Lung (tissue), 12 donors: ENCODE measurements around the gene CTTNBP2NL. TPM values are rescaled to one million over a fixed set of nuclear protein-coding genes. Genes with fewer than 3 reads are reported as not detected.
"Not testable (repeated sequence)": the region's sequence is repeated elsewhere in the genome, so short reads cannot be mapped to it uniquely, and the experiment has no call there.

Experiments
- ATAC-seq: fragments of 200-7000 bp; cut with Tn5 transposase; one replicate; pipeline ENCODE4 v1.9.1; 2020; ENCODE audit warnings: moderate number of reproducible peaks; ENCODE audit not compliant: insufficient read depth, low FRiP score
- DNase-seq, 3 donors: peaks; one replicate each; pipeline ENCODE4 v3.0.0-alpha.2; 2013 to 2017
- H3K27ac ChIP-seq, 2 donors: one replicate each; pipeline ENCODE4 v1.5.1; 2013; ENCODE audit warnings: mild to moderate bottlenecking in 2 of 2, moderate library complexity in 2 of 2, control low read depth in 1 of 2, inconsistent platforms in 1 of 2, low read depth in 1 of 2, low read length in 1 of 2
- H3K27me3 ChIP-seq, 3 donors: one replicate each; pipeline ENCODE4 v1.5.1; 2013; ENCODE audit warnings: low read length in 2 of 3; ENCODE audit not compliant: control insufficient read depth in 3 of 3, insufficient read depth in 3 of 3
- H3K36me3 ChIP-seq, 4 donors: one replicate each; pipeline ENCODE4 v1.5.1; 2013; ENCODE audit warnings: low read length in 4 of 4, mild to moderate bottlenecking in 1 of 4, moderate library complexity in 1 of 4; ENCODE audit not compliant: control insufficient read depth in 4 of 4, insufficient read depth in 4 of 4
- H3K4me1 ChIP-seq, 5 donors: one replicate each; pipeline ENCODE4 v1.5.1; 2013; ENCODE audit warnings: low read length in 5 of 5, mild to moderate bottlenecking in 2 of 5, moderate library complexity in 1 of 5; ENCODE audit not compliant: control insufficient read depth in 5 of 5, insufficient read depth in 5 of 5
- H3K4me3 ChIP-seq: one replicate; pipeline ENCODE4 v1.5.1; 2013; ENCODE audit warnings: mild to moderate bottlenecking, control low read depth, moderate library complexity
- H3K9ac ChIP-seq, 2 donors: one replicate each; pipeline ENCODE4 v1.5.1; 2013; ENCODE audit warnings: low read length in 2 of 2, control low read depth in 1 of 2; ENCODE audit not compliant: insufficient read depth in 1 of 2
- H3K9me3 ChIP-seq, 4 donors: one replicate each; pipeline ENCODE4 v1.5.1; 2013; ENCODE audit warnings: low read length in 3 of 4, mild to moderate bottlenecking in 1 of 4, moderate library complexity in 1 of 4; ENCODE audit not compliant: control insufficient read depth in 4 of 4, insufficient read depth in 3 of 4
- WGBS, 2 donors: extraction: QIAGEN DNeasy Blood & Tissue Kit; methylation state at CpG; one replicate each; pipeline ENCODE4 v1.1.7; 2013; 5-methylcytosine and 5-hydroxymethylcytosine counted together
- polyA plus RNA-seq, 2 donors: library from polyadenylated mRNA; stranded (reverse); fragments of 200-250 nt; gene quantifications; one replicate each; pipeline ENCODE4 v1.2.1, GENCODE V29; 2013
- total RNA-seq, 2 donors: library from RNA; depleted of rRNA in 1 of 2; stranded (reverse); fragments of >200 nt in 1 of 2; gene quantifications; one replicate each; pipeline ENCODE4 v1.2.1, GENCODE V29; 2014 to 2021
- TF ChIP-seq, protein P1 (sequence below): IDR thresholded peaks from 2 replicates; pipeline ENCODE4 v1.5.1; 2012; ENCODE audit warnings: mild to moderate bottlenecking; ENCODE audit errors: control extremely low read depth, extremely low read depth
- donor health status: control.
- donor health status: control.
- donor health status: Bipolar disorder and iron deficiency.
- donor health status: healthy.
- donor health status: DM: yes; HTN: yes; CAD: no.

CTTNBP2NL gene
- total and polyA plus RNA-seq, 4 donors: 9.0 to 38.5 (median 17.0) TPM

DNA sequence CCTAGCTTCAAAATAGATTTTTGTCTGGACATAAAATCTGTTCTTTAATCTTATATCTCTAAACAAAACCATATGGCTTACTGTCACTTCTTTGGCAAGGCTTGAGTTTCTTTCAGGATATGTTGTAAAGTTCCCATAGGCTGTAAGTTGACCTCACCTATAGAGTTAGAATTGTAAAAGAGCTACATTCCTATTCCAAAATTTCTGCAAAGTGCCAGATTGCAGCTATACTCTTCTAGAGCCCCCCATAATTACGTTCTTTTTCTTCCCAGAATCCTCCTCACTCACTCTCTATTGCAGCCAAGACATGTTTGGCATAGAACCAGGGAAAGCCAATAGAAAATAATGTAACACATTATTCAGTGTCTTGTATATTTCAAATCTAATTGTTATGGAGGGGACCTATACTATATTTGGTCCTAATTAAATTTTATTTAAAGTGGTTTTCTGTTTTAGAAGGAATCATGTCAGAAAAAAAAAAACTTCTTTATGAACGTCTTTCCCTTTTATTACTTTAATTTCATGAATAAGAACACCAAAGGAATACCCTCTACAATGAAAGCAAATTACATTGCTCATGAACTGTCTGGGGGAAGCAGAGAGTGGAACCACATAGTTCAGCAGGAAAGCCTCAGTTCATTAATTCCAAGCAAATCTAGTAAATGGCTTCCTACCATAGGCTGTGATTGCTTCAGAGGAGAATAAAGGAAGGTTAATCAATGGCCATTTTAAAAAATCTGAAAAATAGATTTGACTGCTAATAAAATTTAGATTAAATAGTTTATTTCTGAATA, 22.3 kb downstream of the CTTNBP2NL start:
- H3K36me3 ChIP-seq: peaks cover 1 to 15% (median 5%) of the 10 kb centered on the region in 4 donors
- no peaks in the 10 kb centered on the region for H3K27me3 ChIP-seq
- peaks cover 0 to 21% (median 0%) of the 10 kb centered on the region in 5 donors for H3K4me1 ChIP-seq
- no peak overlapping the region for H3K9ac ChIP-seq
- no peak overlapping the region for H3K27ac ChIP-seq
- DNase-seq (peak in 2 of 3 donors; percentile 76 to 79), ATAC-seq (no peak)
- TF ChIP-seq, protein P1, sequence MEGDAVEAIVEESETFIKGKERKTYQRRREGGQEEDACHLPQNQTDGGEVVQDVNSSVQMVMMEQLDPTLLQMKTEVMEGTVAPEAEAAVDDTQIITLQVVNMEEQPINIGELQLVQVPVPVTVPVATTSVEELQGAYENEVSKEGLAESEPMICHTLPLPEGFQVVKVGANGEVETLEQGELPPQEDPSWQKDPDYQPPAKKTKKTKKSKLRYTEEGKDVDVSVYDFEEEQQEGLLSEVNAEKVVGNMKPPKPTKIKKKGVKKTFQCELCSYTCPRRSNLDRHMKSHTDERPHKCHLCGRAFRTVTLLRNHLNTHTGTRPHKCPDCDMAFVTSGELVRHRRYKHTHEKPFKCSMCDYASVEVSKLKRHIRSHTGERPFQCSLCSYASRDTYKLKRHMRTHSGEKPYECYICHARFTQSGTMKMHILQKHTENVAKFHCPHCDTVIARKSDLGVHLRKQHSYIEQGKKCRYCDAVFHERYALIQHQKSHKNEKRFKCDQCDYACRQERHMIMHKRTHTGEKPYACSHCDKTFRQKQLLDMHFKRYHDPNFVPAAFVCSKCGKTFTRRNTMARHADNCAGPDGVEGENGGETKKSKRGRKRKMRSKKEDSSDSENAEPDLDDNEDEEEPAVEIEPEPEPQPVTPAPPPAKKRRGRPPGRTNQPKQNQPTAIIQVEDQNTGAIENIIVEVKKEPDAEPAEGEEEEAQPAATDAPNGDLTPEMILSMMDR: no peak
- no peak overlapping the region for H3K4me3 ChIP-seq
- no peaks in the 10 kb centered on the region for H3K9me3 ChIP-seq
- WGBS, 2 donors: 70 to 83% methylated on average over 2 of the region's 2 CpGs

DNA sequence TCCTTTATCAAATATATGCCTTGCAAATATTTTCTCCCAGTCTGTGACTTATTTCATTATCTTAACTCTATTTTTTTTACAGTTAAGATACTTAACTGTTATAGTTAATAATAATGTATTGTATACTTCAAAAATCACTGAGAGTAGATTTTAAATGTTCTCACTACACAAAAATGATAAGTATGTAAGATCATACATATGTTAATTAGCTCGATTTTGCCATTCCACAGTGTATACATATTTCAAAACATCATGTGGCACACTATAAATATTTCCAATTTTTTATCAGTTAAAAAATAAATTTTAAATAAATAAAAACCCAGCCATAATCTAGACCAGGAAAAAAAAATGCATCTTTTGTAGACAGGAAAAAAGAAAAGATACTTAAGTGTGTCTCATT, 27.2 kb downstream of the CTTNBP2NL start:
- Histone ChIP-seq H3K4me1 (peaks cover 0 to 10% (median 0%) of the 10 kb centered on the region in 5 donors), H3K36me3 (peaks cover 0 to 7% (median 4%) of the 10 kb centered on the region in 4 donors), H3K9me3 (no peaks in the 10 kb centered on the region), H3K4me3 (no peak overlapping the region), H3K27me3 (no peaks in the 10 kb centered on the region), H3K27ac (no peak overlapping the region), H3K9ac (no peak overlapping the region)
- TF ChIP-seq, protein P1: no peak
- 77 to 81% methylated on average over 1 of the region's 1 CpG for WGBS, 2 donors
- DNase-seq: no peak
- no peak for ATAC-seq

DNA sequence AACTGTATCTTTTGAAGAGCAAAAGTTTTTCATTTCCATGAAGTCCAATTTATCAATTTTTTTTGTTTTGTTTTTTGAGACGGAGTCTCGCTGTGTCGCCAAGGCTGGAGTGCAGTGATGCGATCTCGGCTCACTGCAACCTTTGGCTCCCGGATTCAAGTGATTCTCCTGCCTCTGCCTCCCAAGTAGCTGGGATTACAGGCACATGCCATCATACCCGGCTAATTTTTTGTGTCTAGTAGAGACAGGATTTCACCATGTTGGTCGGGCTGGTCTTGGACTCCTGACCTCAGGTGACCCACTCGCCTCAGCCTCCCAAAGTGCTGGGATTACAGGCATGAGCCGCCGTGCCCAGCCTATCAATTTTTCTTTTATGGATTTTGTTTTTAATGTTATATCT, 27.7 kb downstream of the CTTNBP2NL start:
- not testable (repeated sequence) for H3K9ac ChIP-seq
- WGBS, 2 donors: 85 to 94% methylated on average over 11 of the region's 11 CpGs

DNA sequence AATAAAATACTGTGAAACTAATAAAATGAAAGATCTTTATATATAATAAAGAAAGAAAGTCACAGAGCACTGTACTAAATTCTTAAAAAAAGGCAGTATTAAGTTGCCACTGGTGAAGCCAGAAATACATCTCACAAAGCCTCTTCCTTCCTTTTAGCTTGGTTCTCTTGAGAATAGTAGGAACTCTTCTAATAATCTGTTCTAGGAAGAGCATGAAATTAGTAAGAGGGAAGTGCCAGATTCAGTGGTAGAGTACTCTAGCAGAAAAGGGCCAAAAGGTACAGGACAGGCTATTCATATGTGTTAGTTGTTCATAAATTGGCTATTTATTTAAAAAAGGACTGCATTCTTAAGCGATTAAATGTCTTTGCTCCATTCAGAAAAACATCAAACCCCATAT, 33.7 kb downstream of the CTTNBP2NL start:
- TF ChIP-seq, protein P1: no peak
- H3K4me3 ChIP-seq: no peak overlapping the region

More for the DNA sequence above, 27.7 kb downstream of the CTTNBP2NL start:
- DNase-seq, H3K4me3 ChIP-seq, ATAC-seq, H3K9me3 ChIP-seq, H3K36me3 ChIP-seq, H3K27me3 ChIP-seq, H3K27ac ChIP-seq: not testable (repeated sequence)
- H3K4me1 ChIP-seq: peaks cover 0 to 10% (median 0%) of the 10 kb centered on the region in 5 donors

More for the DNA sequence above, 33.7 kb downstream of the CTTNBP2NL start:
- Histone ChIP-seq H3K4me1 (peaks cover 2 to 13% (median 4%) of the 10 kb centered on the region in 5 donors), H3K27me3 (no peaks in the 10 kb centered on the region), H3K9ac (no peak overlapping the region), H3K9me3 (no peaks in the 10 kb centered on the region), H3K36me3 (peaks cover 0 to 5% (median 3%) of the 10 kb centered on the region in 4 donors), H3K27ac (no peak overlapping the region)
- DNase-seq (no peak), ATAC-seq (no peak)
- 91 to 94% methylated on average over 1 of the region's 1 CpG for WGBS, 2 donors
